ENCODE results near the gene GRIK4. TPM values are rescaled to one million over a fixed set of nuclear protein-coding genes. Genes with fewer than 3 reads are reported as not detected.

Gene GRIK4
- total and polyA plus RNA-seq, 8 donors, result 0.76 to 10.1 (median 7.7) TPM

GRCh38 chr11:120648771-120649170 lies 137.2 kb downstream of the GRIK4 start:
- Histone ChIP-seq H3K27ac (no peak overlapping the region), H3K36me3 (no peaks in the 10 kb centered on the region), H3K4me1 (no peaks in the 10 kb centered on the region), H3K27me3 (peaks cover 0 to 10% of the 10 kb centered on the region in 2 donors), H3K4me3 (no peak overlapping the region), H3K9me3 (no peaks in the 10 kb centered on the region)
- DNase-seq (peak in 1 of 4 donors; percentile 55), ATAC-seq (no peak)
- no peak for TF ChIP-seq CTCF (IDR thresholded peaks at IDR 0.05)
- intact Hi-C loops (cut with DNase I), result no loop called here

- ATAC-seq (no peak), DNase-seq (no peak)
- Histone ChIP-seq H3K27me3 (peaks cover 0 to 10% of the 10 kb centered on the region in 2 donors), H3K36me3 (no peaks in the 10 kb centered on the region), H3K27ac (no peak overlapping the region), H3K9me3 (no peaks in the 10 kb centered on the region), H3K4me1 (no peaks in the 10 kb centered on the region), H3K4me3 (no peak overlapping the region)
- TF ChIP-seq CTCF (IDR thresholded peaks at IDR 0.05), result no peak
- intact Hi-C loops (cut with DNase I), result no loop called here
Observed at GRCh38 chr11:120649316-120649715, 137.8 kb downstream of the GRIK4 start.

GRCh38 chr11:120651396-120651795 lies 139.8 kb downstream of the GRIK4 start:
- no peak for DNase-seq
- H3K27ac ChIP-seq, result no peak overlapping the region
- no peaks in the 10 kb centered on the region for H3K4me1 ChIP-seq
- ATAC-seq, result no peak
- no peaks in the 10 kb centered on the region for H3K9me3 ChIP-seq
- intact Hi-C loops (cut with DNase I), result no loop called here
- no peaks in the 10 kb centered on the region for H3K27me3 ChIP-seq
- no peak for TF ChIP-seq CTCF (IDR thresholded peaks at IDR 0.05)
- no peaks in the 10 kb centered on the region for H3K36me3 ChIP-seq
- H3K4me3 ChIP-seq, result no peak overlapping the region

- DNase-seq (no peak), ATAC-seq (no peak)
- H3K4me3 ChIP-seq, result no peak overlapping the region
- intact Hi-C loops (cut with DNase I), result no loop called here
- no peaks in the 10 kb centered on the region for H3K4me1 ChIP-seq
- no peak overlapping the region for H3K27ac ChIP-seq
- TF ChIP-seq CTCF (IDR thresholded peaks at IDR 0.05), result no peak
- H3K9me3 ChIP-seq, result no peaks in the 10 kb centered on the region
- H3K36me3 ChIP-seq, result no peaks in the 10 kb centered on the region
- H3K27me3 ChIP-seq, result no peaks in the 10 kb centered on the region
Observed at GRCh38 chr11:120651836-120652235, 140.3 kb downstream of the GRIK4 start.

GRCh38 chr11:120652705-120653335 lies 141.3 kb downstream of the GRIK4 start:
- Histone ChIP-seq H3K27me3 (no peaks in the 10 kb centered on the region), H3K27ac (no peak overlapping the region), H3K4me3 (no peak overlapping the region), H3K4me1 (no peaks in the 10 kb centered on the region), H3K36me3 (no peaks in the 10 kb centered on the region), H3K9me3 (no peaks in the 10 kb centered on the region)
- ATAC-seq (no peak), DNase-seq (no peak)
- intact Hi-C loops (cut with DNase I), result no loop called here
- TF ChIP-seq CTCF (IDR thresholded peaks at IDR 0.05), result no peak
